GM18507 (cell line): ENCODE data around the gene NUFIP1.
A peak's percentile ranks its signal among the peaks of the same experiment; 100 is the strongest.
"Not testable (repeated sequence)": the region's sequence is repeated elsewhere in the genome, so short reads cannot be mapped to it uniquely, and the experiment has no call there.

Experiments used
- DNase-seq: peaks from one replicate; pipeline ENCODE4 v3.0.0; 2011; ENCODE audit warnings: low read depth; ENCODE audit not compliant: insufficient read length; ENCODE audit errors: extremely low spot score
- FAIRE-seq: peaks from 2 replicates; lab custom pipeline; 2011; peaks lifted over from hg19 to GRCh38; lab: Jason Lieb, UNC

NUFIP1 gene

GRCh38 chr13:44989071-44989889 lies at the start of gene NUFIP1, which contains the start of gene GPALPP1:
Gene NUFIP1 (minus strand): TSS chr13:44989471. CDS start chr13:44989436, 35 bp downstream.
Gene GPALPP1 (plus strand): TSS chr13:44989538. CDS start chr13:44989655, 117 bp downstream.
- peak; percentile 97 for DNase-seq
- peak; percentile 91 for FAIRE-seq

GRCh38 chr13:45036206-45036605 lies 46.9 kb upstream of the NUFIP1 start:
- DNase-seq (no peak), FAIRE-seq (no peak)

- no peak for FAIRE-seq
These were observed 45.1 kb upstream of the NUFIP1 start for GRCh38 chr13:45034342-45034741.

GRCh38 chr13:45024847-45025246 lies 35.6 kb upstream of the NUFIP1 start:
- FAIRE-seq (no peak), DNase-seq (no peak)

More at GRCh38 chr13:45034342-45034741, 45.1 kb upstream of the NUFIP1 start:
- DNase-seq, result no peak

- FAIRE-seq, result no peak
- DNase-seq, result no peak
These were observed 32.0 kb upstream of the NUFIP1 start for GRCh38 chr13:45021250-45021649.

GRCh38 chr13:45019981-45020380 lies 30.7 kb upstream of the NUFIP1 start:
- not testable (repeated sequence) for DNase-seq, FAIRE-seq

GRCh38 chr13:45016792-45017425 lies 27.6 kb upstream of the NUFIP1 start:
- no peak for DNase-seq

GRCh38 chr13:45015300-45015699 lies 26.0 kb upstream of the NUFIP1 start:
- DNase-seq (no peak), FAIRE-seq (no peak)

More at GRCh38 chr13:45016792-45017425, 27.6 kb upstream of the NUFIP1 start:
- no peak for FAIRE-seq

- no peak for FAIRE-seq
- DNase-seq, result no peak
These were observed 21.9 kb upstream of the NUFIP1 start for GRCh38 chr13:45011198-45011597.

- DNase-seq, result no peak
- no peak for FAIRE-seq
These were observed 18.6 kb upstream of the NUFIP1 start for GRCh38 chr13:45007823-45008222.

GRCh38 chr13:45007225-45007624 lies 18.0 kb upstream of the NUFIP1 start:
- no peak for FAIRE-seq

GRCh38 chr13:45004096-45004495 lies 14.8 kb upstream of the NUFIP1 start:
- DNase-seq (no peak), FAIRE-seq (no peak)

More at GRCh38 chr13:45007225-45007624, 18.0 kb upstream of the NUFIP1 start:
- DNase-seq, result no peak

GRCh38 chr13:45003417-45003816 lies 14.1 kb upstream of the NUFIP1 start:
- DNase-seq, result no peak

GRCh38 chr13:44989941-44990340 lies 670 bp upstream of the NUFIP1 start:
- DNase-seq, result no peak
- FAIRE-seq, result no peak

More at GRCh38 chr13:45003417-45003816, 14.1 kb upstream of the NUFIP1 start:
- no peak for FAIRE-seq

- DNase-seq, result no peak
- peak; percentile 59 for FAIRE-seq
These were observed 10.9 kb downstream of the NUFIP1 start for GRCh38 chr13:44978328-44978727.

- no peak for DNase-seq
- FAIRE-seq, result no peak
These were observed 12.2 kb downstream of the NUFIP1 start for GRCh38 chr13:44976949-44977583.

- DNase-seq, result no peak
- FAIRE-seq, result peak; percentile 29
These were observed 13.1 kb downstream of the NUFIP1 start for GRCh38 chr13:44976196-44976595.

- DNase-seq, result no peak
These were observed 15.0 kb downstream of the NUFIP1 start for GRCh38 chr13:44974056-44974793.

GRCh38 chr13:44972956-44973581 lies 16.2 kb downstream of the NUFIP1 start:
- DNase-seq (no peak), FAIRE-seq (peak; percentile 55)

More at GRCh38 chr13:44974056-44974793, 15.0 kb downstream of the NUFIP1 start:
- peak; percentile 87 for FAIRE-seq
